Osteoblast (primary cell): ENCODE results near the gene LASP1. TPM values are rescaled to one million over a fixed set of nuclear protein-coding genes. Genes with fewer than 3 reads are reported as not detected.

Experiments used
- DNase-seq: peaks from one replicate; pipeline ENCODE4 v3.0.0; 2011; ENCODE audit warnings: low spot score, mixed read lengths; ENCODE audit not compliant: insufficient read length; ENCODE audit errors: missing footprints
- H2AFZ ChIP-seq: 2 replicates; pipeline ENCODE4 v1.6.0; 2011; ENCODE audit warnings: mild to moderate bottlenecking, low read length
- H3K27ac ChIP-seq: 2 replicates; pipeline ENCODE4 v1.5.1; 2011; ENCODE audit warnings: mild to moderate bottlenecking, low read depth, low read length, moderate library complexity
- H3K27me3 ChIP-seq: 2 replicates; pipeline ENCODE4 v1.6.0; 2012; ENCODE audit warnings: mild to moderate bottlenecking, control low read depth, inconsistent platforms, low read length, moderate library complexity; ENCODE audit not compliant: insufficient read depth
- H3K36me3 ChIP-seq: 2 replicates; pipeline ENCODE4 v1.5.1; 2011; ENCODE audit warnings: mild to moderate bottlenecking, low read length, control low read depth, moderate library complexity; ENCODE audit not compliant: insufficient read depth
- H3K4me1 ChIP-seq: 2 replicates; pipeline ENCODE4 v1.5.1; 2011; ENCODE audit warnings: mild to moderate bottlenecking, low read length, control low read depth, moderate library complexity; ENCODE audit not compliant: insufficient read depth
- H3K4me2 ChIP-seq: 2 replicates; pipeline ENCODE4 v1.6.0; 2011; ENCODE audit warnings: mild to moderate bottlenecking, low read length; ENCODE audit not compliant: insufficient read depth
- H3K4me3 ChIP-seq: fragments of 200-600 bp; sonication (generic); 3 replicates; pipeline ENCODE4 v1.5.1; 2012; ENCODE audit warnings: mild to moderate bottlenecking, low read length, inconsistent platforms; ENCODE audit not compliant: insufficient read depth
- H3K79me2 ChIP-seq: 2 replicates; pipeline ENCODE4 v1.6.0; 2012; ENCODE audit warnings: mild to moderate bottlenecking, low read length, control low read depth, inconsistent platforms; ENCODE audit not compliant: insufficient read depth
- H3K9me3 ChIP-seq: 2 replicates; pipeline ENCODE4 v1.5.1; 2011; ENCODE audit warnings: low read depth, low read length, control low read depth
- H4K20me1 ChIP-seq: 2 replicates; pipeline ENCODE4 v1.6.0; 2012; ENCODE audit warnings: mild to moderate bottlenecking, low read length, control low read depth; ENCODE audit not compliant: insufficient read depth
- small RNA-seq: library from RNA; depleted of rRNA; stranded (forward); fragments of <200 nt; gene quantifications from one replicate; pipeline ENCODE3, GENCODE V24; 2012
- total RNA-seq: library from RNA; depleted of rRNA; stranded (reverse); fragments of >200 nt; gene quantifications from 2 replicates; pipeline ENCODE4 v1.2.3, GENCODE V29; 2012
- TF ChIP-seq, protein P1 (sequence below): IDR thresholded peaks from 2 replicates; pipeline ENCODE4 v1.5.1; 2011; ENCODE audit warnings: mild to moderate bottlenecking, low read depth, low read length, moderate library complexity; ENCODE audit errors: extremely low read depth

Gene LASP1
- total RNA-seq, 1 donor, result 228 TPM

DNA sequence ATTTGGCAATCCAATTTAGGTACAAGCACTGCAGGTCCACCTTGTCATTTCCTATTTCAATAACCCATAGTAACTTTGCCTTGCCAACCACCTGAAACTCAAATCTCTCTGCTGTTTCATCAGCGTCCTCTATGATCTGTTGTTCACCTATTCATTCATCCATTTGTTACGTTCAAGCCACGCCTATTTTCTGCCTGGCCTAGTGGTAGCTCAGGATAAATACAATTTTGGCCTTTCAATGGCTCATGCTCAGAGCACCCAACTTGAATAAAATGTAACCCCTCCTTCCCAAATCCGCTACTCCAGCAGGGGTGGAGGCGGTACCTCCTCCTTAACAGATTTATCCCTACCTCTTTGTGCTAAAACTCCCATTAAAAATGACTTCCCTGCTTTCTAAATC, 100.9 kb downstream of the LASP1 start:
- Histone ChIP-seq H3K79me2 (no peaks in the 10 kb centered on the region), H4K20me1 (no peaks in the 10 kb centered on the region), H3K4me1 (peaks cover 6% of the 10 kb centered on the region), H3K4me2 (no peak overlapping the region), H3K9me3 (no peaks in the 10 kb centered on the region), H3K27me3 (no peaks in the 10 kb centered on the region), H3K36me3 (no peaks in the 10 kb centered on the region), H3K27ac (no peak overlapping the region), H3K4me3 (no peak overlapping the region), H2AFZ (no peak overlapping the region)
- no peak for DNase-seq
- TF ChIP-seq, protein P1, sequence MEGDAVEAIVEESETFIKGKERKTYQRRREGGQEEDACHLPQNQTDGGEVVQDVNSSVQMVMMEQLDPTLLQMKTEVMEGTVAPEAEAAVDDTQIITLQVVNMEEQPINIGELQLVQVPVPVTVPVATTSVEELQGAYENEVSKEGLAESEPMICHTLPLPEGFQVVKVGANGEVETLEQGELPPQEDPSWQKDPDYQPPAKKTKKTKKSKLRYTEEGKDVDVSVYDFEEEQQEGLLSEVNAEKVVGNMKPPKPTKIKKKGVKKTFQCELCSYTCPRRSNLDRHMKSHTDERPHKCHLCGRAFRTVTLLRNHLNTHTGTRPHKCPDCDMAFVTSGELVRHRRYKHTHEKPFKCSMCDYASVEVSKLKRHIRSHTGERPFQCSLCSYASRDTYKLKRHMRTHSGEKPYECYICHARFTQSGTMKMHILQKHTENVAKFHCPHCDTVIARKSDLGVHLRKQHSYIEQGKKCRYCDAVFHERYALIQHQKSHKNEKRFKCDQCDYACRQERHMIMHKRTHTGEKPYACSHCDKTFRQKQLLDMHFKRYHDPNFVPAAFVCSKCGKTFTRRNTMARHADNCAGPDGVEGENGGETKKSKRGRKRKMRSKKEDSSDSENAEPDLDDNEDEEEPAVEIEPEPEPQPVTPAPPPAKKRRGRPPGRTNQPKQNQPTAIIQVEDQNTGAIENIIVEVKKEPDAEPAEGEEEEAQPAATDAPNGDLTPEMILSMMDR, result no peak

Small RNA genes lying within 50 kb of the gene (small RNA-seq; reads per million reads assigned to genes)
- gene MIR4727 (not detected), gene MIR6779 (not detected), gene SNORA21 (not detected), gene SNORA21B (not detected)

Other genes starting within 250 kb of the LASP1 start
- gene EPOP, start 195.1 kb upstream of the LASP1 start, total RNA-seq, result 1.2 and 2.2 TPM in 2 replicates
- 33.3 and 44.2 TPM in 2 replicates for gene MLLT6, start 164.8 kb upstream of the LASP1 start, total RNA-seq
- 3.5 and 3.6 TPM in 2 replicates for gene CISD3, start 139.7 kb upstream of the LASP1 start, total RNA-seq
- gene PCGF2, start 121.7 kb upstream of the LASP1 start, total RNA-seq, result 3.3 and 5.0 TPM in 2 replicates
- gene PSMB3, start 117.3 kb upstream of the LASP1 start, total RNA-seq, result 235 and 267 TPM in 2 replicates
- gene PIP4K2B, start 70.5 kb upstream of the LASP1 start, total RNA-seq, result 48.1 and 65.4 TPM in 2 replicates
- gene CWC25, start 44.7 kb upstream of the LASP1 start, total RNA-seq, result 10.3 and 10.9 TPM in 2 replicates
- 821 and 1,095 TPM in 2 replicates for gene RPL23, start 16.3 kb upstream of the LASP1 start, total RNA-seq
- not detected in 2 replicates for gene FBXO47, start 97.3 kb downstream of the LASP1 start, total RNA-seq